ENCODE results near the gene TPM4.

- no peak for TF ChIP-seq EP300 (IDR thresholded peaks at IDR 0.05; ENCODE audit: borderline replicate concordance)
- TF ChIP-seq YY1 (IDR thresholded peaks at IDR 0.05; ENCODE audit: low read depth), result no peak
- no peak for TF ChIP-seq RAD21 (IDR thresholded peaks at IDR 0.05; ENCODE audit: low read depth)
- TF ChIP-seq CREB1 (IDR thresholded peaks at IDR 0.05; ENCODE audit: low read depth), result no peak
- no peak for TF ChIP-seq REST (IDR thresholded peaks at IDR 0.05; ENCODE audit: low read depth)
- no peak for TF ChIP-seq TCF12 (IDR thresholded peaks at IDR 0.05; ENCODE audit: low read depth)
Observed at GRCh38 chr19:16043156-16043757, 33.0 kb upstream of the TPM4 start.
